RWPE2 (cell line): ENCODE data around the gene EPB41.

Experiments used
- ATAC-seq: fragments of 200-7000 bp; cut with Tn5 transposase; 3 replicates; pipeline ENCODE4 v1.9.1; 2021; ENCODE audit warnings: low read depth
- DNase-seq: peaks from one replicate; pipeline ENCODE4 v3.0.0-alpha.2; 2020; ENCODE audit warnings: low spot score
- H3K27ac ChIP-seq: fragments of 450-650 bp; 2 replicates; pipeline ENCODE4 v1.5.1; 2017; ENCODE audit warnings: mild to moderate bottlenecking; ENCODE audit not compliant: poor library complexity, severe bottlenecking
- H3K27me3 ChIP-seq: fragments of 250-450 bp; sonication (Bioruptor Pico); 2 replicates; pipeline ENCODE4 v1.5.1; 2021; ENCODE audit warnings: mild to moderate bottlenecking, moderate library complexity; ENCODE audit not compliant: insufficient read depth, poor library complexity, severe bottlenecking
- H3K36me3 ChIP-seq: fragments of 250-450 bp; sonication (Bioruptor Pico); 2 replicates; pipeline ENCODE4 v1.5.1; 2020; ENCODE audit warnings: low read depth, mild to moderate bottlenecking, moderate library complexity
- H3K4me1 ChIP-seq: fragments of 250-450 bp; sonication (Bioruptor Pico); 2 replicates; pipeline ENCODE4 v1.5.1; 2021; ENCODE audit warnings: mild to moderate bottlenecking, moderate library complexity; ENCODE audit not compliant: insufficient read depth, poor library complexity, severe bottlenecking
- H3K4me3 ChIP-seq: fragments of 250-450 bp; sonication (Bioruptor Pico); 2 replicates; pipeline ENCODE4 v1.5.1; 2021; ENCODE audit warnings: mild to moderate bottlenecking, moderate library complexity; ENCODE audit not compliant: severe bottlenecking
- H3K9me3 ChIP-seq: fragments of 250-450 bp; sonication (Bioruptor Pico); 2 replicates; pipeline ENCODE4 v1.5.1; 2021; ENCODE audit warnings: mild to moderate bottlenecking, moderate library complexity; ENCODE audit not compliant: severe bottlenecking
- CTCF ChIP-seq: fragments of 450-650 bp; IDR thresholded peaks from one replicate; pipeline ENCODE4 v1.5.1; 2017; ENCODE audit warnings: mild to moderate bottlenecking, moderate library complexity; ENCODE audit not compliant: poor library complexity, severe bottlenecking

The EPB41 gene

GRCh38 chr1:28927648-28928313 is 13.4 kb downstream of the EPB41 start:
- H3K27ac ChIP-seq = no peak overlapping the region
- H3K4me1 ChIP-seq = peaks cover 9% of the 10 kb centered on the region
- ATAC-seq (no peak), DNase-seq (no peak)
- no peak overlapping the region for H3K4me3 ChIP-seq
- H3K9me3 ChIP-seq = no peaks in the 10 kb centered on the region
- no peaks in the 10 kb centered on the region for H3K36me3 ChIP-seq
- H3K27me3 ChIP-seq = no peaks in the 10 kb centered on the region
- no peak for TF ChIP-seq CTCF

GRCh38 chr1:28928314-28928941 is 14.1 kb downstream of the EPB41 start:
- peaks cover 9% of the 10 kb centered on the region for H3K4me1 ChIP-seq
- no peaks in the 10 kb centered on the region for H3K27me3 ChIP-seq
- TF ChIP-seq CTCF = no peak
- DNase-seq (no peak), ATAC-seq (no peak)
- H3K9me3 ChIP-seq = no peaks in the 10 kb centered on the region
- H3K27ac ChIP-seq = no peak overlapping the region
- no peaks in the 10 kb centered on the region for H3K36me3 ChIP-seq
- no peak overlapping the region for H3K4me3 ChIP-seq

GRCh38 chr1:28933277-28933676 is 18.9 kb downstream of the EPB41 start:
- Histone ChIP-seq H3K27ac (no peak overlapping the region), H3K36me3 (no peaks in the 10 kb centered on the region), H3K4me3 (no peak overlapping the region), H3K4me1 (no peaks in the 10 kb centered on the region), H3K27me3 (no peaks in the 10 kb centered on the region), H3K9me3 (no peaks in the 10 kb centered on the region)
- DNase-seq (no peak), ATAC-seq (no peak)
- TF ChIP-seq CTCF = no peak

- TF ChIP-seq CTCF = no peak
- ATAC-seq (no peak), DNase-seq (no peak)
Measured at GRCh38 chr1:28933918-28934317, 19.5 kb downstream of the EPB41 start.

GRCh38 chr1:28934676-28935075 is 20.3 kb downstream of the EPB41 start:
- Histone ChIP-seq H3K4me3 (no peak overlapping the region), H3K27ac (no peak overlapping the region), H3K9me3 (no peaks in the 10 kb centered on the region), H3K36me3 (no peaks in the 10 kb centered on the region), H3K4me1 (no peaks in the 10 kb centered on the region), H3K27me3 (no peaks in the 10 kb centered on the region)
- no peak for TF ChIP-seq CTCF
- DNase-seq (no peak), ATAC-seq (no peak)

More at GRCh38 chr1:28933918-28934317, 19.5 kb downstream of the EPB41 start:
- Histone ChIP-seq H3K9me3 (no peaks in the 10 kb centered on the region), H3K4me3 (no peak overlapping the region), H3K27me3 (no peaks in the 10 kb centered on the region), H3K27ac (no peak overlapping the region), H3K36me3 (no peaks in the 10 kb centered on the region), H3K4me1 (no peaks in the 10 kb centered on the region)
